Liver (tissue), 3 donors: Measurements from ENCODE around the gene TGIF1.

Experiments used
- FOXA1 ChIP-seq: IDR thresholded peaks from 2 replicates; pipeline ENCODE4 v1.6.1; 2016; ENCODE audit warnings: antibody characterized with exemption
- RXRA ChIP-seq, 2 donors: IDR thresholded peaks; 2 replicates each; pipeline ENCODE4 v1.6.1; 2017 to 2018; ENCODE audit warnings: antibody characterized with exemption in 2 of 2, mild to moderate bottlenecking in 1 of 2
- YY1 ChIP-seq: IDR thresholded peaks from 2 replicates; pipeline ENCODE4 v1.6.1; 2016; ENCODE audit warnings: antibody characterized with exemption, mild to moderate bottlenecking
- TF ChIP-seq, protein P1 (sequence below): fragments of 150-350 bp; IDR thresholded peaks from 2 replicates; pipeline ENCODE4 v1.5.1; 2017; ENCODE audit warnings: improper control_type of control experiment, low read depth, low read length; ENCODE audit not compliant: missing input control
- TF ChIP-seq, protein P2 (sequence below): IDR thresholded peaks from 2 replicates; pipeline ENCODE4 v1.6.1; 2016; ENCODE audit warnings: antibody characterized with exemption
- donor health status: healthy.
- donor health status: healthy.

DNA sequence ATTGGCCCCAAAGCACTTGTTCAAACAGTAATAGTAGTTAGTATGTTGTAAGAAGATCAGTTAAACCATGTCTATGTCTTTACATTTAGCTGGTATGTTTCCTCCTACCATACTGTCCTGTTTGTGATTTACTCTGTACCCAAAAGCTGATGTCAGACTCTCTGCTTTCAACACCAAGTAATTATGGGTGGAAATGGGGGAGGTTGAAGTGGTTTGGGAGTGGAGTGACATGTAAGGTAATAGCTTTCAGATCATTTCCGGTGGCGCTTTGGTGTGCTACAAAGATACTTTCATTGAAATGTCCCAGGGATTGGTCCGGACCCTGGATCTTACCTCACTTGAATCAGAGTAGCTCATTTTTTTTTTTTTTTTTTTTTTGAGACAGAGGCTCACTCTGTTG, 39.7 kb upstream of the TGIF1 start:
- TF ChIP-seq, protein P1, sequence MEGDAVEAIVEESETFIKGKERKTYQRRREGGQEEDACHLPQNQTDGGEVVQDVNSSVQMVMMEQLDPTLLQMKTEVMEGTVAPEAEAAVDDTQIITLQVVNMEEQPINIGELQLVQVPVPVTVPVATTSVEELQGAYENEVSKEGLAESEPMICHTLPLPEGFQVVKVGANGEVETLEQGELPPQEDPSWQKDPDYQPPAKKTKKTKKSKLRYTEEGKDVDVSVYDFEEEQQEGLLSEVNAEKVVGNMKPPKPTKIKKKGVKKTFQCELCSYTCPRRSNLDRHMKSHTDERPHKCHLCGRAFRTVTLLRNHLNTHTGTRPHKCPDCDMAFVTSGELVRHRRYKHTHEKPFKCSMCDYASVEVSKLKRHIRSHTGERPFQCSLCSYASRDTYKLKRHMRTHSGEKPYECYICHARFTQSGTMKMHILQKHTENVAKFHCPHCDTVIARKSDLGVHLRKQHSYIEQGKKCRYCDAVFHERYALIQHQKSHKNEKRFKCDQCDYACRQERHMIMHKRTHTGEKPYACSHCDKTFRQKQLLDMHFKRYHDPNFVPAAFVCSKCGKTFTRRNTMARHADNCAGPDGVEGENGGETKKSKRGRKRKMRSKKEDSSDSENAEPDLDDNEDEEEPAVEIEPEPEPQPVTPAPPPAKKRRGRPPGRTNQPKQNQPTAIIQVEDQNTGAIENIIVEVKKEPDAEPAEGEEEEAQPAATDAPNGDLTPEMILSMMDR: no peak
- TF ChIP-seq YY1 (no peak), FOXA1 (no peak), RXRA (IDR thresholded peaks at IDR 0.05) (no peak)
- TF ChIP-seq, protein P2, sequence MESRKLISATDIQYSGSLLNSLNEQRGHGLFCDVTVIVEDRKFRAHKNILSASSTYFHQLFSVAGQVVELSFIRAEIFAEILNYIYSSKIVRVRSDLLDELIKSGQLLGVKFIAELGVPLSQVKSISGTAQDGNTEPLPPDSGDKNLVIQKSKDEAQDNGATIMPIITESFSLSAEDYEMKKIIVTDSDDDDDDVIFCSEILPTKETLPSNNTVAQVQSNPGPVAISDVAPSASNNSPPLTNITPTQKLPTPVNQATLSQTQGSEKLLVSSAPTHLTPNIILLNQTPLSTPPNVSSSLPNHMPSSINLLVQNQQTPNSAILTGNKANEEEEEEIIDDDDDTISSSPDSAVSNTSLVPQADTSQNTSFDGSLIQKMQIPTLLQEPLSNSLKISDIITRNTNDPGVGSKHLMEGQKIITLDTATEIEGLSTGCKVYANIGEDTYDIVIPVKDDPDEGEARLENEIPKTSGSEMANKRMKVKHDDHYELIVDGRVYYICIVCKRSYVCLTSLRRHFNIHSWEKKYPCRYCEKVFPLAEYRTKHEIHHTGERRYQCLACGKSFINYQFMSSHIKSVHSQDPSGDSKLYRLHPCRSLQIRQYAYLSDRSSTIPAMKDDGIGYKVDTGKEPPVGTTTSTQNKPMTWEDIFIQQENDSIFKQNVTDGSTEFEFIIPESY: no peak
